Jurkat, Clone E6-1 (cell line): ENCODE data around the gene MRPS2. TPM values are rescaled to one million over a fixed set of nuclear protein-coding genes. Genes with fewer than 3 reads are reported as not detected.
A peak's percentile ranks its signal among the peaks of the same experiment; 100 is the strongest.
"Not testable (repeated sequence)": the region's sequence is repeated elsewhere in the genome, so short reads cannot be mapped to it uniquely, and the experiment has no call there.

Source experiments
- DNase-seq: peaks from one replicate; pipeline ENCODE4 v3.0.0-alpha.2; 2011; ENCODE audit warnings: low read depth, low spot score
- H3K4me3 ChIP-seq: 2 replicates; pipeline ENCODE4 v1.5.1; 2011; ENCODE audit warnings: mild to moderate bottlenecking, low read length, control low read depth, moderate library complexity
- polyA plus RNA-seq: library from polyadenylated mRNA; unstranded; fragments of >200 nt; gene quantifications from one replicate; pipeline ENCODE4 v1.2.1, GENCODE V29; 2012; ENCODE audit warnings: missing spikeins; ENCODE audit not compliant: insufficient read length, insufficient read depth

The MRPS2 gene
- 56.2 TPM for polyA plus RNA-seq

GRCh38 chr9:135500525-135501260, at the start of gene MRPS2:
TSS of gene MRPS2 (plus strand) at chr9:135500682. CDS start at chr9:135500711, 29 bp downstream.
- peak within 1 kb of the TSS; percentile 78 for H3K4me3 ChIP-seq
- DNase-seq, result peak; percentile 58

- DNase-seq, result no peak
- H3K4me3 ChIP-seq, result no peak overlapping the region
These were observed 49.5 kb upstream of the MRPS2 start for GRCh38 chr9:135450956-135451355.

- H3K4me3 ChIP-seq, DNase-seq: not testable (repeated sequence)
These were observed 48.6 kb upstream of the MRPS2 start for GRCh38 chr9:135451909-135452308.

- DNase-seq, result no peak
- H3K4me3 ChIP-seq, result no peak overlapping the region
These were observed 45.7 kb upstream of the MRPS2 start for GRCh38 chr9:135454737-135455136.

- DNase-seq, result no peak
- no peak overlapping the region for H3K4me3 ChIP-seq
These were observed 45.0 kb upstream of the MRPS2 start for GRCh38 chr9:135455401-135456030.

GRCh38 chr9:135456436-135457104, 43.9 kb upstream of the MRPS2 start:
- DNase-seq, result no peak

GRCh38 chr9:135458478-135458877, 42.0 kb upstream of the MRPS2 start:
- DNase-seq, H3K4me3 ChIP-seq: not testable (repeated sequence)

More at GRCh38 chr9:135456436-135457104, 43.9 kb upstream of the MRPS2 start:
- no peak overlapping the region for H3K4me3 ChIP-seq

- H3K4me3 ChIP-seq, result no peak overlapping the region
- no peak for DNase-seq
These were observed 38.5 kb upstream of the MRPS2 start for GRCh38 chr9:135461936-135462335.

GRCh38 chr9:135463140-135463539, 37.3 kb upstream of the MRPS2 start:
- no peak for DNase-seq
- no peak overlapping the region for H3K4me3 ChIP-seq

GRCh38 chr9:135464181-135464580, 36.3 kb upstream of the MRPS2 start:
- no peak for DNase-seq
- no peak overlapping the region for H3K4me3 ChIP-seq

GRCh38 chr9:135468854-135469521, 31.5 kb upstream of the MRPS2 start:
- no peak overlapping the region for H3K4me3 ChIP-seq
- DNase-seq, result no peak

- no peak for DNase-seq
- H3K4me3 ChIP-seq, result no peak overlapping the region
These were observed 28.5 kb upstream of the MRPS2 start for GRCh38 chr9:135471791-135472640.

GRCh38 chr9:135473972-135474543, 26.4 kb upstream of the MRPS2 start:
- no peak overlapping the region for H3K4me3 ChIP-seq
- no peak for DNase-seq

- H3K4me3 ChIP-seq, result no peak overlapping the region
- DNase-seq, result no peak
These were observed 25.6 kb upstream of the MRPS2 start for GRCh38 chr9:135474915-135475314.

GRCh38 chr9:135476561-135477355, 23.7 kb upstream of the MRPS2 start:
- no peak for DNase-seq

GRCh38 chr9:135478191-135478590, 22.3 kb upstream of the MRPS2 start:
- no peak overlapping the region for H3K4me3 ChIP-seq
- no peak for DNase-seq

More at GRCh38 chr9:135476561-135477355, 23.7 kb upstream of the MRPS2 start:
- H3K4me3 ChIP-seq, result no peak overlapping the region

GRCh38 chr9:135478829-135479468, 21.5 kb upstream of the MRPS2 start:
- no peak overlapping the region for H3K4me3 ChIP-seq
- no peak for DNase-seq
